ENCODE measurements around the gene HRCT1. TPM values are rescaled to one million over a fixed set of nuclear protein-coding genes. Genes with fewer than 3 reads are reported as not detected.
"Not testable (repeated sequence)": the region's sequence is repeated elsewhere in the genome, so short reads cannot be mapped to it uniquely, and the experiment has no call there.

The HRCT1 gene
- total and polyA plus RNA-seq, 3 donors from 2014 or later: 2.5 to 7.1 (median 6.5) TPM

DNA sequence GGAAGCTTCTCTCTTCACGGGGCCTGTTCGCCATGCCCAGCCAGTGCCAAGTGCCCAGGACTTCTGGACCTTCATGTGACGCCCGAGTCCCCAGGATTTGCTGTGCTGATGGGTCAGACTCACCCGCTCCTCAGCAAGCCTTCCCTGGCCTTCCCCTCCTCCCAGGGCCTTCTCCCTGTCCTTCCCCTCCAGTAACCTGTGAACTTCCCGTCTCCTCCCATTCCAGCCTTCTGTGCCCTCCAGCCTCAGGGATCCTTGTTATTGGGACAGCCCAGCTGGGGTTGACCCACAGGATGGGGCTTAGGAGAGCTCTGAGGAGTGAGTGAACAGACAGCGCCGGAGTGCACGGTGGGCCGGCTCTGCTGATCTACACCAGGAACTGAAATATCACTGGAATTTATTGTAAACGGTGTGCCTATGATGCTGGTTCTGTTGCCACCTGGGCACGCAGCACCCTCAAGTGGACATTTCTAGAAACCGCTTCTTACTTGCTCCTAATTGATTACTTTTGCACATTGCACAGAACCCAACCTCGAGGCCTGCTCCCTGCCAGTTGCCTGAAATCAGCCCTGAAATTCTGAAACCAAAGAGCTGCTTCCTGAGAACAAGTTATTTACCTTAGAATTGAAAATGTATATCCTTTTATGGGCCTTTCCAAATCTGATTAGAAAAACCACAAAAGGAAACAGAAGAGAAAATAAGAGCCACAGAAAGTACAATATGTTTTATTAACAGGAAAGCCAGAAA lies 4.8 kb downstream of the HRCT1 start:
- H3K27me3 ChIP-seq: no peaks in the 10 kb centered on the region
- H3K4me1 ChIP-seq: peaks cover 57% of the 10 kb centered on the region
- H3K36me3 ChIP-seq (ENCODE audit: low read depth, missing control alignments): no peaks in the 10 kb centered on the region
- intact Hi-C loops (cut with DNase I; ENCODE audit: low total_unique reads): no loop called here
- peak overlapping the region; percentile 91 to 95 for H3K27ac ChIP-seq
- 61 to 86% methylated on average over 8 to 14 of the region's 14 CpGs for WGBS, 2 donors
- no peaks in the 10 kb centered on the region for H3K9me3 ChIP-seq
- DNase-seq: peak; percentile 66
- H3K4me3 ChIP-seq: peak overlapping the region; percentile 36 to 65
- TF ChIP-seq POLR2A (IDR thresholded peaks at IDR 0.05): no peak
- TF ChIP-seq, protein P1, sequence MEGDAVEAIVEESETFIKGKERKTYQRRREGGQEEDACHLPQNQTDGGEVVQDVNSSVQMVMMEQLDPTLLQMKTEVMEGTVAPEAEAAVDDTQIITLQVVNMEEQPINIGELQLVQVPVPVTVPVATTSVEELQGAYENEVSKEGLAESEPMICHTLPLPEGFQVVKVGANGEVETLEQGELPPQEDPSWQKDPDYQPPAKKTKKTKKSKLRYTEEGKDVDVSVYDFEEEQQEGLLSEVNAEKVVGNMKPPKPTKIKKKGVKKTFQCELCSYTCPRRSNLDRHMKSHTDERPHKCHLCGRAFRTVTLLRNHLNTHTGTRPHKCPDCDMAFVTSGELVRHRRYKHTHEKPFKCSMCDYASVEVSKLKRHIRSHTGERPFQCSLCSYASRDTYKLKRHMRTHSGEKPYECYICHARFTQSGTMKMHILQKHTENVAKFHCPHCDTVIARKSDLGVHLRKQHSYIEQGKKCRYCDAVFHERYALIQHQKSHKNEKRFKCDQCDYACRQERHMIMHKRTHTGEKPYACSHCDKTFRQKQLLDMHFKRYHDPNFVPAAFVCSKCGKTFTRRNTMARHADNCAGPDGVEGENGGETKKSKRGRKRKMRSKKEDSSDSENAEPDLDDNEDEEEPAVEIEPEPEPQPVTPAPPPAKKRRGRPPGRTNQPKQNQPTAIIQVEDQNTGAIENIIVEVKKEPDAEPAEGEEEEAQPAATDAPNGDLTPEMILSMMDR (IDR thresholded peaks at IDR 0.05): peak in 2 of 3 experiments; percentile 26 to 42

DNA sequence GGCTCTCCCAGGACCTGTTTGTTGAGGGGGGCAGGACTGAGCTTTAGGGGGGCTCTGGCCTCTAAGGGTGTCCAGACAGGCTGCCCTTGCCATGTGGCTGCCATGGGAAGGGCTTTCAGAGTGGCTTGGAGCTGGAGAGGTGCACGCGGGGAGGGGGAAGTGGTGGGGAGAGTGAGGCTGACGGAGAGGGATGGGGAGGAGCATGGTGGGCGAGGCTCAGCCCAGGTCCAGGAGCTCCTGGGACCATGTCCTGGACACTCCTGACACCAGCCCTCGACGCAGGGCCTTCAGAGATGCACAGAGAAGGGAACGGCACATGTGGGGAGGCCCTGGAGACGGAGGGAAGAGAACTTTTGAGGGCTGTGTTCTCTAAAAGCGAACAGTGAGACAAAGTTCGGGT lies 5.7 kb downstream of the HRCT1 start:
- Histone ChIP-seq H3K36me3 (ENCODE audit: low read depth, missing control alignments) (no peaks in the 10 kb centered on the region), H3K27me3 (no peaks in the 10 kb centered on the region), H3K4me1 (peaks cover 55% of the 10 kb centered on the region), H3K27ac (peak overlapping the region in 1 of 2 donors; percentile 95), H3K4me3 (peak overlapping the region in 1 of 2 donors; percentile 65), H3K9me3 (no peaks in the 10 kb centered on the region)
- 71 to 80% methylated on average over 10 of the region's 10 CpGs for WGBS, 2 donors
- TF ChIP-seq POLR2A (IDR thresholded peaks at IDR 0.05): no peak
- TF ChIP-seq, protein P1 (IDR thresholded peaks at IDR 0.05): no peak
- intact Hi-C loops (cut with DNase I; ENCODE audit: low total_unique reads): no loop called here
- DNase-seq: peak; percentile 72

DNA sequence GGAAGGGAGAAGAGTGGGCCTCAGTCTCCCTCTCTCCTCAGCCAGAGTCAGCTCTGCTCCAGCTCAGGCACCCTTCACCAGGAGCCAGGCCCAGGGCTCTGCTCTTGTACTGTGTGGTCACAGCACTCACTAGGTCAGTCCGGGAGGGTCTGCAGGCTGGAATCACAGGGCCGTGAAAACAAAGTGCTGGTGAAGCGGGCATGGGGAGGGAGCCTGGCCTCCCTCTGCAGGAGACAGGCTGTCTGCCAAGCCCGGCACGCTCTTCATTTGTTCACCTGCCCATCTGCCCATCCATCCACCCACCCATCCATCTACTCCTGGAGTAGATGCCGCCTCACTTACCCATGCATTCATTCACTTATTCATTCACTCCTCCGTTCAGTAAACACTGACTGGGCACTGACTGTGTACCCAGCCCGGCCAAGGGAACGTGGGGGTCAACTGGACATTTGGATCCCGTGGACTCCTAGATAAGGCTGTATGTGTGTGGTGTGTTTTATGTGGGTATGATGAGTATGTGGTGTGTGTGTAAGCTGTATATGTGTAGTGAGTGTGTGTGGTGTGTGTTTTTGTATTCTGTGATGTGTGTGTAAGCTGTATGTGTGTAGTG lies 6.9 kb downstream of the HRCT1 start:
- TF ChIP-seq, protein P1 (IDR thresholded peaks at IDR 0.05): no peak
- TF ChIP-seq POLR2A (IDR thresholded peaks at IDR 0.05): no peak
- Histone ChIP-seq H3K4me1 (peaks cover 50% of the 10 kb centered on the region), H3K27ac (peak overlapping the region in 1 of 2 donors; percentile 95), H3K27me3 (no peaks in the 10 kb centered on the region), H3K4me3 (peak overlapping the region in 1 of 2 donors; percentile 65), H3K9me3 (no peaks in the 10 kb centered on the region), H3K36me3 (ENCODE audit: low read depth, missing control alignments) (no peaks in the 10 kb centered on the region)
- no peak for DNase-seq
- intact Hi-C loops (cut with DNase I; ENCODE audit: low total_unique reads): no loop called here
- WGBS, 2 donors: 55 to 79% methylated on average over 10 of the region's 10 CpGs

DNA sequence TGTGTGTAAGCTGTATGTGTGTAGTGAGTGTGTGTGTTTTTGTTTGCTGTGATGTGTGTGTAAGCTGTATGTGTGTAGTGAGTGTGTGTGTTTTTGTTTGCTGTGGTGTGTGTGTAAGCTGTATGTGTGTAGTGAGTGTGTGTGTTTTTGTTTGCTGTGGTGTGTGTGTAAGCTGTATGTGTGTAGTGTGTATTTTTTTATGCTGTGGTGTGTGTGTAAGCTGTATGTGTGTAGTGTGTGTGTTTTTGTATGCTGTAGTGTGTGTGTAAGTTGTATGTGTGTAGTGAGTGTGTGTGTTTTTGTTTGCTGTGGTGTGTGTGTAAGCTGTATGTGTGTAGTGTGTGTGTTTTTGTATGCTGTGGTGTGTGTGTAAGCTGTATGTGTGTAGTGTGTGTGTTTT lies 7.4 kb downstream of the HRCT1 start:
- H3K27ac ChIP-seq; DNase-seq; intact Hi-C loops (cut with DNase I; ENCODE audit: low total_unique reads); H3K27me3 ChIP-seq; H3K9me3 ChIP-seq; H3K36me3 ChIP-seq (ENCODE audit: low read depth, missing control alignments): not testable (repeated sequence)
- Histone ChIP-seq H3K4me3 (peak overlapping the region in 1 of 2 donors; percentile 65), H3K4me1 (peaks cover 47% of the 10 kb centered on the region)

DNA sequence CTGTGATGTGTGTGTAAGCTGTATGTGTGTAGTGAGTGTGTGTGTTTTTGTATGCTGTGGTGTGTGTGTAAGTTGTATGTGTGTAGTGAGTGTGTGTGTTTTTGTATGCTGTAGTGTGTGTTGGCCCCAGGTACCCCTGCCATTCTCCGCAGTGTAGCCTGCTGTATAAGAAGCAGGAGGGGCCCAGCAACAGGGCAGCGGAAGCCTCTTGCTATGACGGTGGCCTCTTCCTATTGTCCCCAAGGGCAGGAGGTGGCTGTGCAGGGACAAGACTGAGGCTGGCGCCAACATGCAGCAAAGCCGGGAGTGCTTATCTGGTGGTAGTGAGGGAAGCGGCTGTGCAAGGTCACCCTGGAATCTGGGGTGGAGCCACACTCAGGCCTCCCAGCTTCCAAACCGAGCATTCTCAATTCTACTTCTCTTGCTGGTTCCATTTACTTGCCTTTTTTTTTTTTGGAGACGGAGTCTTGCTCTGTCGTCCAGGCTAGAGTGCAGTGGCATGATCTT lies 8.4 kb downstream of the HRCT1 start:
- Histone ChIP-seq H3K4me3 (no peak overlapping the region), H3K36me3 (ENCODE audit: low read depth, missing control alignments) (no peaks in the 10 kb centered on the region), H3K27ac (peak overlapping the region in 1 of 2 donors; percentile 45), H3K27me3 (no peaks in the 10 kb centered on the region), H3K9me3 (no peaks in the 10 kb centered on the region), H3K4me1 (peaks cover 38% of the 10 kb centered on the region)
- DNase-seq: peak; percentile 93
- intact Hi-C loops (cut with DNase I; ENCODE audit: low total_unique reads): no loop called here
- WGBS, 2 donors: 7 to 13% methylated on average over 5 to 9 of the region's 9 CpGs
- TF ChIP-seq, protein P1 (IDR thresholded peaks at IDR 0.05): no peak
- no peak for TF ChIP-seq POLR2A (IDR thresholded peaks at IDR 0.05)

Data from testis (tissue), 3 donors.